ENCODE data around the gene SIGLEC6. TPM values are rescaled to one million over a fixed set of nuclear protein-coding genes. Genes with fewer than 3 reads are reported as not detected.

Gene SIGLEC6
- under 1 TPM in 2 of 4 donors, not detected in 2; 0.18 to 0.46 TPM for total RNA-seq

- in situ Hi-C loops (cut with MboI; ENCODE audit: low sequenced_read_pairs in 4 of 4): no loop called here
- no peaks in the 10 kb centered on the region for H3K9me3 ChIP-seq
- intact Hi-C loops (cut with DNase I; ENCODE audit: low total_unique reads): no loop called here
- no peak within 1 kb of the TSS for H3K27ac ChIP-seq
- H3K4me3 ChIP-seq: no peak within 1 kb of the TSS
- H3K36me3 ChIP-seq: no peaks in the 10 kb centered on the region
- ATAC-seq: no peak
- DNase-seq: peak; percentile 28 to 40
- H3K27me3 ChIP-seq: no peaks in the 10 kb centered on the region
- H3K4me1 ChIP-seq: no peaks in the 10 kb centered on the region
- no peak for TF ChIP-seq CTCF (IDR thresholded peaks at IDR 0.05 in 4 of 5, conservative IDR thresholded peaks at IDR 0.05 in 1 of 5)
- TF ChIP-seq POLR2A (IDR thresholded peaks at IDR 0.05): no peak
Observed at GRCh38 chr19:51531349-51532315, at the start of gene SIGLEC6. Gene SIGLEC6, minus strand, starts transcription at chr19:51531670. Its CDS starts 22 bp downstream, at chr19:51531648.

GRCh38 chr19:51576850-51577249 lies 45.4 kb upstream of the SIGLEC6 start:
- no peak for DNase-seq
- in situ Hi-C loops (cut with MboI; ENCODE audit: low sequenced_read_pairs in 4 of 4) (loop anchor here in 1 of 4 donors (25.0 kb wide), 1 partner anchor 465 kb away; the partner anchor contains the start of genes CTU1 and SIGLEC9), intact Hi-C loops (cut with DNase I; ENCODE audit: low total_unique reads) (loop anchor here (10.0 kb wide), 1 partner anchor 328 kb away; the partner anchor contains the start of gene ZNF649)
- TF ChIP-seq CTCF (IDR thresholded peaks at IDR 0.05 in 4 of 5, conservative IDR thresholded peaks at IDR 0.05 in 1 of 5) (no peak), POLR2A (IDR thresholded peaks at IDR 0.05) (no peak)
- Histone ChIP-seq H3K27ac (no peak overlapping the region), H3K4me1 (peaks cover 9% of the 10 kb centered on the region in 2 donors), H3K27me3 (no peaks in the 10 kb centered on the region), H3K9me3 (no peaks in the 10 kb centered on the region), H3K36me3 (peaks cover 0 to 53% of the 10 kb centered on the region in 2 donors), H3K4me3 (no peak overlapping the region)
- no peak for ATAC-seq

GRCh38 chr19:51573331-51573730 lies 41.9 kb upstream of the SIGLEC6 start:
- DNase-seq: no peak
- no peak for ATAC-seq
- no peaks in the 10 kb centered on the region for H3K9me3 ChIP-seq
- intact Hi-C loops (cut with DNase I; ENCODE audit: low total_unique reads): loop anchor here (5.0 to 10.0 kb wide), 3 partner anchors 181 to 331 kb away; partner anchors contain the start of genes C19orf84 and ZNF649
- H3K4me3 ChIP-seq: no peak overlapping the region
- in situ Hi-C loops (cut with MboI; ENCODE audit: low sequenced_read_pairs in 4 of 4): no loop called here
- no peak overlapping the region for H3K27ac ChIP-seq
- peaks cover 13% of the 10 kb centered on the region in 2 donors for H3K4me1 ChIP-seq
- peaks cover 0 to 34% of the 10 kb centered on the region in 2 donors for H3K36me3 ChIP-seq
- peaks cover 0 to 11% (median 0%) of the 10 kb centered on the region in 3 donors for H3K27me3 ChIP-seq
- TF ChIP-seq CTCF (IDR thresholded peaks at IDR 0.05 in 4 of 5, conservative IDR thresholded peaks at IDR 0.05 in 1 of 5): no peak
- no peak for TF ChIP-seq POLR2A (IDR thresholded peaks at IDR 0.05)

GRCh38 chr19:51572908-51573307 lies 41.4 kb upstream of the SIGLEC6 start:
- Histone ChIP-seq H3K4me3 (no peak overlapping the region), H3K27ac (no peak overlapping the region), H3K9me3 (no peaks in the 10 kb centered on the region), H3K4me1 (peaks cover 13% of the 10 kb centered on the region in 2 donors), H3K27me3 (peaks cover 0 to 11% (median 0%) of the 10 kb centered on the region in 3 donors), H3K36me3 (peaks cover 0 to 34% of the 10 kb centered on the region in 2 donors)
- no peak for ATAC-seq
- in situ Hi-C loops (cut with MboI; ENCODE audit: low sequenced_read_pairs in 4 of 4): no loop called here
- intact Hi-C loops (cut with DNase I; ENCODE audit: low total_unique reads): loop anchor here (5.0 to 10.0 kb wide), 3 partner anchors 181 to 332 kb away; partner anchors contain the start of genes C19orf84 and ZNF649
- DNase-seq: no peak
- TF ChIP-seq CTCF (IDR thresholded peaks at IDR 0.05 in 4 of 5, conservative IDR thresholded peaks at IDR 0.05 in 1 of 5) (no peak), POLR2A (IDR thresholded peaks at IDR 0.05) (no peak)
